Mesendoderm (in vitro differentiated cells): Measurements from ENCODE around the gene NPPC.

Source experiments
- DNase-seq: peaks from one replicate; pipeline ENCODE4 v3.0.0; 2013
- H2AK5ac ChIP-seq: 2 replicates; pipeline ENCODE4 v1.6.1; 2013; ENCODE audit warnings: low read length, inconsistent platforms
- H2BK120ac ChIP-seq: 2 replicates; pipeline ENCODE4 v1.6.1; 2013; ENCODE audit warnings: low read depth, mild to moderate bottlenecking, low read length, moderate library complexity, mixed read lengths
- H2BK15ac ChIP-seq: replicated peaks from 2 replicates; pipeline ENCODE4 v1.6.1; 2013; ENCODE audit warnings: low read depth, mild to moderate bottlenecking, moderate library complexity
- H2BK5ac ChIP-seq: 2 replicates; pipeline ENCODE4 v1.6.1; 2013; ENCODE audit warnings: low read length, inconsistent platforms
- H3K18ac ChIP-seq: 2 replicates; pipeline ENCODE4 v1.6.1; 2013; ENCODE audit warnings: mild to moderate bottlenecking, low read length, mixed read lengths
- H3K23ac ChIP-seq: one replicate; pipeline ENCODE4 v1.6.1; 2013; ENCODE audit warnings: low read length
- H3K27ac ChIP-seq: 2 replicates; pipeline ENCODE4 v1.5.1; 2013; ENCODE audit warnings: low read depth, mild to moderate bottlenecking, inconsistent platforms, low read length, moderate library complexity
- H3K27me3 ChIP-seq: 2 replicates; pipeline ENCODE4 v1.6.1; 2013; ENCODE audit warnings: low read length, control low read depth, mild to moderate bottlenecking, inconsistent platforms; ENCODE audit not compliant: insufficient read depth, poor library complexity
- H3K36me3 ChIP-seq: 2 replicates; pipeline ENCODE4 v1.6.1; 2013; ENCODE audit warnings: low read length, inconsistent platforms; ENCODE audit not compliant: control insufficient read depth, insufficient read depth
- H3K4ac ChIP-seq: one replicate; pipeline ENCODE4 v1.6.1; 2013; ENCODE audit warnings: low read depth, mild to moderate bottlenecking, low read length, moderate library complexity
- H3K4me1 ChIP-seq: 2 replicates; pipeline ENCODE4 v1.6.1; 2013; ENCODE audit warnings: low read depth, low read length, inconsistent platforms; ENCODE audit not compliant: control insufficient read depth
- H3K4me2 ChIP-seq: 2 replicates; pipeline ENCODE4 v1.6.1; 2013; ENCODE audit warnings: low read length
- H3K4me3 ChIP-seq: 2 replicates; pipeline ENCODE4 v1.5.1; 2013; ENCODE audit warnings: mild to moderate bottlenecking, low read length
- H3K56ac ChIP-seq: one replicate; pipeline ENCODE4 v1.6.1; 2013; ENCODE audit warnings: low read length
- H3K79me1 ChIP-seq: 2 replicates; pipeline ENCODE4 v1.6.1; 2013; ENCODE audit warnings: low read length, inconsistent platforms
- H3K79me2 ChIP-seq: 2 replicates; pipeline ENCODE4 v1.6.1; 2013; ENCODE audit warnings: mild to moderate bottlenecking, low read length; ENCODE audit not compliant: control insufficient read depth, insufficient read depth
- H3K9ac ChIP-seq: 2 replicates; pipeline ENCODE4 v1.6.1; 2013; ENCODE audit warnings: low read length, inconsistent platforms
- H4K5ac ChIP-seq: one replicate; pipeline ENCODE4 v1.6.1; 2013; ENCODE audit warnings: low read length
- H4K8ac ChIP-seq: one replicate; pipeline ENCODE4 v1.6.1; 2013; ENCODE audit warnings: low read depth, mild to moderate bottlenecking, control low read depth, low read length, moderate library complexity
- WGBS: extraction: QIAGEN DNeasy Blood & Tissue Kit; methylation state at CpG from one replicate; pipeline ENCODE4 v1.1.7; 2013; ENCODE audit warnings: low lambda C conversion rate, missing lambda C conversion rate; ENCODE audit not compliant: insufficient coverage; ENCODE audit errors: extremely low coverage; 5-methylcytosine and 5-hydroxymethylcytosine counted together

The NPPC gene

GRCh38 chr2:231939022-231939421 is 12.8 kb upstream of the NPPC start:
- WGBS = no CpG with 5 or more reads among the region's 4 CpGs
- no peaks in the 10 kb centered on the region for H3K27me3 ChIP-seq
- H3K4ac ChIP-seq = no peak overlapping the region
- no peaks in the 10 kb centered on the region for H3K79me2 ChIP-seq
- H2BK15ac ChIP-seq = no peak overlapping the region
- H3K4me3 ChIP-seq = no peak overlapping the region
- H3K27ac ChIP-seq = no peak overlapping the region
- H4K8ac ChIP-seq = no peak overlapping the region
- H3K36me3 ChIP-seq = no peaks in the 10 kb centered on the region
- no peak overlapping the region for H3K18ac ChIP-seq
- no peak overlapping the region for H2BK120ac ChIP-seq
- H4K5ac ChIP-seq = no peak overlapping the region
- H3K56ac ChIP-seq = no peak overlapping the region
- no peak overlapping the region for H2BK5ac ChIP-seq
- no peaks in the 10 kb centered on the region for H3K4me1 ChIP-seq
- no peak overlapping the region for H2AK5ac ChIP-seq
- no peak overlapping the region for H3K9ac ChIP-seq
- H3K4me2 ChIP-seq = no peak overlapping the region
- H3K79me1 ChIP-seq = no peaks in the 10 kb centered on the region
- DNase-seq = no peak
- H3K23ac ChIP-seq = no peak overlapping the region

GRCh38 chr2:231937057-231937456 is 10.9 kb upstream of the NPPC start:
- Histone ChIP-seq H3K4me3 (no peak overlapping the region), H3K9ac (no peak overlapping the region), H3K23ac (no peak overlapping the region), H4K5ac (no peak overlapping the region), H2BK120ac (no peak overlapping the region), H3K36me3 (no peaks in the 10 kb centered on the region), H3K4ac (no peak overlapping the region), H4K8ac (no peak overlapping the region), H3K79me2 (no peaks in the 10 kb centered on the region), H2BK15ac (no peak overlapping the region), H3K18ac (no peak overlapping the region), H3K27me3 (no peaks in the 10 kb centered on the region), H3K4me2 (no peak overlapping the region), H3K79me1 (no peaks in the 10 kb centered on the region), H2BK5ac (no peak overlapping the region), H3K56ac (no peak overlapping the region), H2AK5ac (no peak overlapping the region), H3K4me1 (no peaks in the 10 kb centered on the region), H3K27ac (no peak overlapping the region)
- DNase-seq = no peak
- WGBS = no CpG with 5 or more reads among the region's 7 CpGs

- no CpG with 5 or more reads among the region's 4 CpGs for WGBS
Observed at GRCh38 chr2:231936491-231936890, 10.3 kb upstream of the NPPC start.

GRCh38 chr2:231935815-231936214 is 9.6 kb upstream of the NPPC start:
- H3K36me3 ChIP-seq = no peaks in the 10 kb centered on the region

More at GRCh38 chr2:231936491-231936890, 10.3 kb upstream of the NPPC start:
- H2BK5ac ChIP-seq = no peak overlapping the region
- no peaks in the 10 kb centered on the region for H3K79me1 ChIP-seq
- H3K4me3 ChIP-seq = no peak overlapping the region
- H3K36me3 ChIP-seq = no peaks in the 10 kb centered on the region
- H3K27me3 ChIP-seq = no peaks in the 10 kb centered on the region
- H3K79me2 ChIP-seq = no peaks in the 10 kb centered on the region
- no peak overlapping the region for H4K8ac ChIP-seq
- H4K5ac ChIP-seq = no peak overlapping the region
- DNase-seq = no peak
- no peak overlapping the region for H2BK15ac ChIP-seq
- H3K4me1 ChIP-seq = no peaks in the 10 kb centered on the region
- H3K18ac ChIP-seq = no peak overlapping the region
- no peak overlapping the region for H3K9ac ChIP-seq
- no peak overlapping the region for H3K4ac ChIP-seq
- H3K4me2 ChIP-seq = no peak overlapping the region
- H2BK120ac ChIP-seq = no peak overlapping the region
- no peak overlapping the region for H3K27ac ChIP-seq
- no peak overlapping the region for H3K23ac ChIP-seq
- no peak overlapping the region for H2AK5ac ChIP-seq
- H3K56ac ChIP-seq = no peak overlapping the region

GRCh38 chr2:231935207-231935524 is 9.0 kb upstream of the NPPC start:
- Histone ChIP-seq H4K8ac (no peak overlapping the region), H3K56ac (no peak overlapping the region), H3K27ac (no peak overlapping the region), H3K23ac (no peak overlapping the region), H3K27me3 (no peaks in the 10 kb centered on the region), H3K79me2 (no peaks in the 10 kb centered on the region), H3K79me1 (no peaks in the 10 kb centered on the region), H2AK5ac (no peak overlapping the region), H3K9ac (no peak overlapping the region), H2BK120ac (no peak overlapping the region), H3K36me3 (no peaks in the 10 kb centered on the region), H3K18ac (no peak overlapping the region), H2BK15ac (no peak overlapping the region), H2BK5ac (no peak overlapping the region), H3K4me2 (no peak overlapping the region), H3K4ac (no peak overlapping the region), H3K4me1 (no peaks in the 10 kb centered on the region), H4K5ac (no peak overlapping the region), H3K4me3 (no peak overlapping the region)
- DNase-seq = no peak
- no CpG with 5 or more reads among the region's 4 CpGs for WGBS

More at GRCh38 chr2:231935815-231936214, 9.6 kb upstream of the NPPC start:
- Histone ChIP-seq H2BK120ac (no peak overlapping the region), H3K4ac (no peak overlapping the region), H3K9ac (no peak overlapping the region), H4K5ac (no peak overlapping the region), H3K18ac (no peak overlapping the region), H2BK5ac (no peak overlapping the region), H3K79me2 (no peaks in the 10 kb centered on the region), H3K4me2 (no peak overlapping the region), H3K27me3 (no peaks in the 10 kb centered on the region), H3K56ac (no peak overlapping the region), H3K4me1 (no peaks in the 10 kb centered on the region), H2AK5ac (no peak overlapping the region), H2BK15ac (no peak overlapping the region), H3K4me3 (no peak overlapping the region), H3K79me1 (no peaks in the 10 kb centered on the region), H4K8ac (no peak overlapping the region), H3K27ac (no peak overlapping the region), H3K23ac (no peak overlapping the region)
- no CpG with 5 or more reads among the region's 1 CpG for WGBS
- no peak for DNase-seq

- no CpG with 5 or more reads among the region's 8 CpGs for WGBS
- no peak overlapping the region for H4K5ac ChIP-seq
Observed at GRCh38 chr2:231934441-231935206, 8.4 kb upstream of the NPPC start.

More at GRCh38 chr2:231934441-231935206, 8.4 kb upstream of the NPPC start:
- Histone ChIP-seq H2BK5ac (no peak overlapping the region), H3K4me2 (no peak overlapping the region), H3K4me1 (no peaks in the 10 kb centered on the region), H2BK15ac (no peak overlapping the region), H3K36me3 (no peaks in the 10 kb centered on the region), H3K27ac (no peak overlapping the region), H3K79me2 (no peaks in the 10 kb centered on the region), H3K4me3 (no peak overlapping the region), H4K8ac (no peak overlapping the region), H3K56ac (no peak overlapping the region), H3K4ac (no peak overlapping the region), H2BK120ac (no peak overlapping the region), H3K9ac (no peak overlapping the region), H3K23ac (no peak overlapping the region), H3K27me3 (no peaks in the 10 kb centered on the region), H3K18ac (no peak overlapping the region), H2AK5ac (no peak overlapping the region), H3K79me1 (no peaks in the 10 kb centered on the region)
- no peak for DNase-seq
